ENCODE measurements around the gene UNC5CL.

DNA sequence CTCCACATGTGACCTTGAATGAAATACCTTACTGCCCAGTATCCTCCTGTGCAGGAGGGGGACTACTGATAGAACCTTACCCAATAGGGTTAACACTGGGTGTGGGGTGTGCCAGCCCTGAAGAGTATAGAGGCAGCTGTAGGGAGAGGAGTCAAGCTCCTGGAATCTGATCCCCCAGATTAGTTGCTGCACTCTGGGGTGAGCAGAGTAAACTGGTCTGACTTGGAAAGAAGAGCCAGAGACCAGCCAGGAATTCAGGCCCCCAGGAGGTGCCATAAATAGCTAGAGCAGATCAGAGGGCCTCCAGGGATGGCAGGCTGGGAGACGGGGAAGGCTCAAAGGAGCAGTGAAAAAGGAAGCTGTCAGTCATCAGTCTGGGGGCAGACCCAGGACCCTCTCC lies 10.5 kb upstream of the UNC5CL start:
- no peak for TF ChIP-seq POLR2AphosphoS5 (IDR thresholded peaks at IDR 0.05; ENCODE audit: low read depth, low read length)
- TF ChIP-seq CEBPB (IDR thresholded peaks at IDR 0.05; ENCODE audit: low read depth): no peak
- TF ChIP-seq EGR1 (IDR thresholded peaks at IDR 0.05; ENCODE audit: low read depth): no peak
- no peak for TF ChIP-seq SP1 (IDR thresholded peaks at IDR 0.05; ENCODE audit: low read depth)
- TF ChIP-seq, protein P1, sequence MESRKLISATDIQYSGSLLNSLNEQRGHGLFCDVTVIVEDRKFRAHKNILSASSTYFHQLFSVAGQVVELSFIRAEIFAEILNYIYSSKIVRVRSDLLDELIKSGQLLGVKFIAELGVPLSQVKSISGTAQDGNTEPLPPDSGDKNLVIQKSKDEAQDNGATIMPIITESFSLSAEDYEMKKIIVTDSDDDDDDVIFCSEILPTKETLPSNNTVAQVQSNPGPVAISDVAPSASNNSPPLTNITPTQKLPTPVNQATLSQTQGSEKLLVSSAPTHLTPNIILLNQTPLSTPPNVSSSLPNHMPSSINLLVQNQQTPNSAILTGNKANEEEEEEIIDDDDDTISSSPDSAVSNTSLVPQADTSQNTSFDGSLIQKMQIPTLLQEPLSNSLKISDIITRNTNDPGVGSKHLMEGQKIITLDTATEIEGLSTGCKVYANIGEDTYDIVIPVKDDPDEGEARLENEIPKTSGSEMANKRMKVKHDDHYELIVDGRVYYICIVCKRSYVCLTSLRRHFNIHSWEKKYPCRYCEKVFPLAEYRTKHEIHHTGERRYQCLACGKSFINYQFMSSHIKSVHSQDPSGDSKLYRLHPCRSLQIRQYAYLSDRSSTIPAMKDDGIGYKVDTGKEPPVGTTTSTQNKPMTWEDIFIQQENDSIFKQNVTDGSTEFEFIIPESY (IDR thresholded peaks at IDR 0.05; ENCODE audit: extremely low read depth, insufficient replicate concordance, low read length): no peak
- TF ChIP-seq RAD21 (IDR thresholded peaks at IDR 0.05; ENCODE audit: low read depth): no peak
- no peak for TF ChIP-seq ZNF274 (IDR thresholded peaks at IDR 0.05; ENCODE audit: low read depth, low read length)
- TF ChIP-seq, protein P2, sequence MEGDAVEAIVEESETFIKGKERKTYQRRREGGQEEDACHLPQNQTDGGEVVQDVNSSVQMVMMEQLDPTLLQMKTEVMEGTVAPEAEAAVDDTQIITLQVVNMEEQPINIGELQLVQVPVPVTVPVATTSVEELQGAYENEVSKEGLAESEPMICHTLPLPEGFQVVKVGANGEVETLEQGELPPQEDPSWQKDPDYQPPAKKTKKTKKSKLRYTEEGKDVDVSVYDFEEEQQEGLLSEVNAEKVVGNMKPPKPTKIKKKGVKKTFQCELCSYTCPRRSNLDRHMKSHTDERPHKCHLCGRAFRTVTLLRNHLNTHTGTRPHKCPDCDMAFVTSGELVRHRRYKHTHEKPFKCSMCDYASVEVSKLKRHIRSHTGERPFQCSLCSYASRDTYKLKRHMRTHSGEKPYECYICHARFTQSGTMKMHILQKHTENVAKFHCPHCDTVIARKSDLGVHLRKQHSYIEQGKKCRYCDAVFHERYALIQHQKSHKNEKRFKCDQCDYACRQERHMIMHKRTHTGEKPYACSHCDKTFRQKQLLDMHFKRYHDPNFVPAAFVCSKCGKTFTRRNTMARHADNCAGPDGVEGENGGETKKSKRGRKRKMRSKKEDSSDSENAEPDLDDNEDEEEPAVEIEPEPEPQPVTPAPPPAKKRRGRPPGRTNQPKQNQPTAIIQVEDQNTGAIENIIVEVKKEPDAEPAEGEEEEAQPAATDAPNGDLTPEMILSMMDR (IDR thresholded peaks at IDR 0.05 in 2 of 3, conservative IDR thresholded peaks at IDR 0.05 in 1 of 3; ENCODE audit: borderline replicate concordance in 1 of 3, insufficient read depth in 1 of 3, low read depth in 2 of 3, low read length in 2 of 3): no peak
- no peak for TF ChIP-seq REST (IDR thresholded peaks at IDR 0.05; ENCODE audit: low read depth)
- TF ChIP-seq SRF (IDR thresholded peaks at IDR 0.05; ENCODE audit: low read depth): no peak
- no peak for TF ChIP-seq POLR2A (IDR thresholded peaks at IDR 0.05; ENCODE audit: borderline replicate concordance, extremely low read depth, insufficient read depth, insufficient read length)
